HG03354 (cell line): ENCODE data around the gene KRT17.
"Not testable (repeated sequence)": the region's sequence is repeated elsewhere in the genome, so short reads cannot be mapped to it uniquely, and the experiment has no call there.

Source experiments
- ATAC-seq: cut with Tn5 transposase; IDR thresholded peaks from one replicate; pipeline ENCODE4 v1.9.1; 2021; ENCODE audit warnings: mild to moderate bottlenecking; ENCODE audit not compliant: unreplicated experiment, poor library complexity, severe bottlenecking

KRT17 gene

GRCh38 chr17:41636652-41637051, 12.3 kb upstream of the KRT17 start:
- ATAC-seq, result no peak

GRCh38 chr17:41635121-41636097, 11.0 kb upstream of the KRT17 start:
- ATAC-seq, result no peak

- ATAC-seq, result no peak
Observed at GRCh38 chr17:41634639-41635038, 10.3 kb upstream of the KRT17 start.

- no peak for ATAC-seq
Observed at GRCh38 chr17:41633556-41634199, 9.3 kb upstream of the KRT17 start.

DNA sequence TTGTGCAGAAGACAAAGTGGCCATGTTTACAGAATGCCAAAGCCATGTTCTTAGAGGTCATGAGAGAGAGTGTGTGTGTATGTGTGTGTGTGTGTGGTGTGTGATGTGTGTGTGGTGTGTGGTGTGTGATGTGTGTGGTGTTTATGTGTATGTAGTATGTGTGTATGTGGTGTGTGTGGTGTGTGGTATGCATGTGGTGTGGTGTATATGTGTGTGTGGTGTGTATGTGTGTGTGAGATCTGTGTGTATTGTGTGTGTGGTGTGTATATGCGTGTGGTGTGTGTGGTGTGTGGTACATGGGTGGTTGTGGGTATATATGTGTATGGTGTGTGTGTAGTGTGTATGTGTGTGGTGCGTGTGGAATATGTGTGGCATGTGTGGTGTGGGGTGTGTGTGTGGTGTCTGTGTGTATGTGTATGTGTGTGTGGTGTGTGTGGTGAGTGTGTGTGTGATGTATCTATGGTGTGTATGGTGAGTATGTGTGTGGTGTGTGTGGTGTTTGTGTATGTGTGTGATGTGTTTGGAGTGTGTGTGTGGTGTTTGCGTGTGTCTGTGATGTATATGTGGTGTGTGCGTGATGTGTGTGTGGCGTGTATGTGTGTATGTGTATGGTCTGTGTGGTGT, 8.2 kb upstream of the KRT17 start:
- no peak for ATAC-seq

DNA sequence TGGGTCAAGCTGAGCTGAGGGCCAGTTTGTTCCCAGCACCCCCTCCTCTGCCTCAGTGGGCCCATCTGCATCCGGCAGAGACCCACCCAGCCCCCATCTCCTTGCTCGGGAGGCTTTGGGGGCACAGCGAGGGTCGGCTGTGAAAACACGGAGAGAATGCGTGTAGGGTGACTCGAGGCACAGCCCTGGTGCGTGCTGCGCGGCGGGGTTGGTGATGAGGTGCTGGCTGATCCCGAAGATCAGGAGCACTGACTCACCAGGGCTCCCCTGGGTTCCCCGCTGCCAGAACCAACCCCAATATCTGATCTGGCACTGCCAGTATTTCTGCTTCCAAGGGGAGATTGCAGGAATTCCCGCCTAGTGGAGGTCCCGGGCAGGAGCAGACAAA, 7.5 kb upstream of the KRT17 start:
- ATAC-seq, result no peak

DNA sequence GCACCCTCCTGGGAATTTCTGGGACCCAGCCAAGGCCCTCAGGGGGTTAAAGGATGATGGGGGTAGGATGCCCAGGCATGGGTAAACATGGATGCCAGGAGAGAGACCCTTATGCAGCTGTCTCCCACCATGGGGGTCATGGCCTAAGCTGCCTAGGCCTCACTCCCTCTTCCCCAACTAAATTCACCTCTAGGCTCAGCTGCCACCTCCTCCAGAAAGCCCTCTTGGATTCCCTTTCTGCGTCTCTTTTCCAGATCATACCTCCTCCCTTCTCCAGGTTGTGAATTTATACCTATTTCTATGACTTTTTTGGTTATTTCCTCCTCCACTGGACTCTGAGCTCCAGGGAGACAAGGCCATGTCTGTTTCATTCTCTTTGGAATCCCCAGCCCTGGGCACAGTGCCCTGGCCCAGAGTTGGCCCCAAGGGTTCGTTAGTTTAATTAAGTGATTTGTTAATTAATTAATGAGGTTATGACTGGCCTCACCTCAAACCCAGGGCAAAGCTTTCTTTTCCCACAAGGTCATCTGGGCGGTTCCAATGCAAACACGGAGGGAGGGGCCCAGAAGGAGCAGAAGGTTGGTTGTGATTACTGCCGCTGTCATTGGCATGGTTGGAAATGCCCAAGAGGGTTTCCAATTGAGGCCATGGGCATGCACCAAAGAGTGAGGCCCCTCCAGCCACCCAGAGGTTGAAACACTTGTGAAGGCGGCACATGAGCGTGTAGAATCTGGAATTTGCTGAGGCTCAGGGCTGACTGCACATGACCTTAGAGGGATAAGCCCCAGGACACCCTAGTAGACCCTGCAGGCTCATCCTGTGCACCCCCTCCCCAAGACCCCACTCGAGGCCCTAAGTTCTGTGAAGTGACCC, 6.9 kb upstream of the KRT17 start:
- ATAC-seq, result no peak

GRCh38 chr17:41629826-41630670, 5.7 kb upstream of the KRT17 start:
- no peak for ATAC-seq

- no peak for ATAC-seq
Observed at GRCh38 chr17:41629316-41629715, 4.9 kb upstream of the KRT17 start.

GRCh38 chr17:41628621-41629255, 4.4 kb upstream of the KRT17 start:
- not testable (repeated sequence) for ATAC-seq

GRCh38 chr17:41628073-41628370, 3.6 kb upstream of the KRT17 start:
- not testable (repeated sequence) for ATAC-seq

- ATAC-seq, result no peak
Observed at GRCh38 chr17:41627316-41628072, 3.1 kb upstream of the KRT17 start.

- ATAC-seq, result not testable (repeated sequence)
Observed at GRCh38 chr17:41626914-41627295, 2.5 kb upstream of the KRT17 start.

- not testable (repeated sequence) for ATAC-seq
Observed at GRCh38 chr17:41626028-41626913, 1.9 kb upstream of the KRT17 start.

DNA sequence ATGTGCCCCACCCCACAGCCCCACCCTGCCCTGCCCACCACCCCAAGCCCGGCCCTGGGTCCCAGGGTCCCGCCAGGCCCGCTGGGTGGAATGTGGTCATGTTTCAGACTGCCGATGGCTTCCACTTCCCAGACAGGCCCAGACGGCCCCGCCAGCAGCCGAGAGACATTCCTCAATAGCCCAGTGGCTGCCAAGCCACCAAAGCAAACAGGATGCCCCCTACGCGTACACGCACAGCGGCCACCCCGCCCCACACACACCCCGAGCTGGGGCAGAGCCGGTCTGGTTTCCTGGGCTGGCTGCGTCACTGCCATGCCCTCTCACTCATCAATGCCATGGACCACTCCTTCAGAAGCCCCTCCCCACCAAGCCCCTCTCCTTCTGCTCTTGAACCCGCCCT, 1.2 kb upstream of the KRT17 start:
- ATAC-seq, result no peak

DNA sequence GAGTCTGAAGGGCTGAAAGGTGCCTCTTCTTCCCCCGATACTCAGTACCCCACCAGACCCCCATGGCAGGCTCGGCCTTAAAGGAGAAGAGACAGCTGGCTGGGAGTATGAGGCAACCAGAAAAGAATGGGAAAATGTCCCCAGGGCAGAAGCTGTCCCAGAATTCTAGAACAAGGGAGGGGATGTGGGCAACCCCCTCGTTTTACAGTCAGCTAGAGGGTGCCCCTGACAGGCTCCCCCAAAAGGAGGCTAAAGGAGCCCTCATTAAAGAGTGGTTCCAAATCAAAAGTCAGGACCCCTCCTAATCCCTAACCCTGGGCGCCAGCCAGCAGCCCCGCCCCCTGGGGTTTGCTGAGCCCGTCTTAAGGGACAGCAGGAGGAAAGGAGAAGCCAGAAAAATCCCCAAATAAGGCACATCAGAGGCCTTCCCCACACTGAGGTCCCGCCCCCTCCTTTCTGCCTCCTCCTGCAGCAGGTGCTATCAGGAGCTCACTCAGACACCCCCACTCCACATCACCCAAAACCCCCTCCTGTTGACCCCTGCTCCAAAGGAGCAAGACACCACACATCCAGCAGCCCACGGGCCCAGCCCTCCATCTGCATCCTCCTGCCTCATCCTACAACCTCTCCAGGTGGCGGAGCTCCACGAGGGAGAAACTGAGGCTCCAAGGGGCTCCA, 1.1 kb downstream of the KRT17 start:
- not testable (repeated sequence) for ATAC-seq
